Activated gamma-delta T cell (primary cell): ENCODE results near the gene RAD51B.

Experiments used
- DNase-seq: peaks from one replicate; lab custom pipeline; 2025; lab: John Stamatoyannopoulos, UW

Gene RAD51B

DNA sequence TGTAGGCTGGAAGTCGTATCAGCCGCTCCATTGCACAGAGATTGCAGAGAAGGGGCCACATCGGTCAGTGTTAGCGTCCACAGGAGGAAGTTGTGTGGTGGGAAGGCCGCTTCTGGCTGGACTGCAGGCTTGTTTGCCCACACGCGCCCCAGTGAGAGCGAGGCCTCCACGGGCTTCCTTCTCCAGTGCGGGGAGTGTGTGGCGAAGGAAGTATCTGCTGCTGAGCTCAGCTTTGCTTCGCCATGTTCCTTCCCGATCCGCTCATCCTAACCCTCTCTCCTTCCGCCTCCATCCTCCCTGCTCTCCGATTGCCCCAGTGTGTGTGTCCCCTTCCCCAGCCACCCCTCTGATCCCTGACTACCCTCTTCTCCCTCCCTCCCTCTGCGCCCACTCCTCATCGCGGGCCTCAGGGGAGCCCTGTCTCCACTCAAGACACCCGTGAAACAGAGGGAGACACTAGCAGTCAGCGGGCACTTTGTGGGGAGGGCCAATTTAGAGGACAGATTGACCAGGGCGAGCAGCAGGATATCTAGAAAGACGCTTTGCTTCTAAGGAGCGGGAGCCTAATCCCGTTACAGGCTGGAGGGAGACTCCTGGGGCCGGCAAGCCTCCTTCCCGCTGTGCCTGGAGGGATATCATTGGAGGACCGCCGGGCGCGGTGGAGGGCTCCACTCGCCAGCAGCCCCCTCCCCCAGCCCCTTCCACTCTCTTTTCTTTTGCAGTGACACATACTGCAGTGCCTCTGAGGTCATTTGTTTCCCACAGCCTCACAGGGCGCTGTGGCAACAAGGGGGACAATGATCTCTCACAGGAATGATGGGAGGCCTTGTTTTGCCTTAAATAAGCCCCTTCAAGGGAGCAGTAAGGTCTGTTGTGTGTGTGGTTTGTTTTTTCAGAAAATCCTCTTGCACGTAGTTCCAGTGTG, 544.5 kb downstream of the RAD51B start:
- DNase-seq = no peak

DNA sequence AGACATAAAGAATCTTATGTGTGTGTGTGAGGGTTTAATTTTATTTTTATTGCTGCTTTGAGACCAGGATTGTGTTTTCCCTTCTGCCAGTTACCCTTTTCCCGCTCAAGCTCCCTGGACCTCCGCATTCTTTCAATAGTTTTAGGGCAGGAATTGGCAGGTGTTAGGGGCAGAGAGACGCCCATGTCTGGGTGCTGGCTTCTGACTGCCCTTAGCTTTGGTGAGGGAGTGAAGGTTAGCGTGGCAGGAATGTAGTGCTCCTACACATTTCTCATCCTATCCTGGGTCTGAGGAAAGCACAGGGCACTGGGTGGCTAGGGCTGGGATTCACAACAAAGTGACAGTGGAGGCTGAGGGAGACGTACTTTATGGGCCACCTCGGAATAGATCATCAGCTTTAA, 545.2 kb downstream of the RAD51B start:
- no peak for DNase-seq

DNA sequence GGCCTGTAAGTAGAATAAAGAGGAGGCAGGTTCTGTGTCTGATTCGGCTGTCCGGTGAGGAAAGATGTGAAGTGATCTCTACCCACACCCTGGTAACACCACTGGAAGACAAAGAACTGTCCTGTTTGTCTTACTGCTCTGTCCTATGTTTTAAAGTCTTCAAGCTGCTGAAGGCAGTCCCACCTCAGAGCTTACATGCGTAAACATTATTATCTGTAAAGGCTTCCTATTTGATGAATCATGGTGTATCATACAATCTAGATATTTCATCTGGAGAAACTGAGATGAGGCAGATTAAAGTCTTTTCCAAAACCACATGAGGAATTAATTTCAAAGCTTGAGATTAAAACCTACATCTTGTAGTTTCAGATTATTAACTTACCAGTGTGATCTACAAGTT, 545.6 kb downstream of the RAD51B start:
- DNase-seq = no peak

DNA sequence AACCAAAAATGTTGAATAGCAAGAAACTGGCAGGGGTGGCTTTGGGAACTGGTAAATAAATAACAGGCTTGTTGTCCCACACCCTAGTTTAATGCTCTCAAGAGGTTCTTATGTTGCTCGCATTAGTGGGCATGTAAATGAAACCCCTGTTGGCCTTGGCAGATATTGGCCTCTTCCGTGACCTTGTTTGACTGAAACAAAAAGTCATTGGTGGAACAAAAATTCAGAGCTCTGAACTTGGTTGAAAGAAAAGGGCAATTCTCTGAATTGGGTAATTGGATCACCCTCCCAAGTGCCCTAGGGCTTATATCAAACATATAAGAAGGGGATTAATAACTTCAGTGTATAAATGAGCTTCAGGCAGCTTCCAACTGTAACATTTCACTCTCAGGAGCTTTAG, 547.1 kb downstream of the RAD51B start:
- no peak for DNase-seq

DNA sequence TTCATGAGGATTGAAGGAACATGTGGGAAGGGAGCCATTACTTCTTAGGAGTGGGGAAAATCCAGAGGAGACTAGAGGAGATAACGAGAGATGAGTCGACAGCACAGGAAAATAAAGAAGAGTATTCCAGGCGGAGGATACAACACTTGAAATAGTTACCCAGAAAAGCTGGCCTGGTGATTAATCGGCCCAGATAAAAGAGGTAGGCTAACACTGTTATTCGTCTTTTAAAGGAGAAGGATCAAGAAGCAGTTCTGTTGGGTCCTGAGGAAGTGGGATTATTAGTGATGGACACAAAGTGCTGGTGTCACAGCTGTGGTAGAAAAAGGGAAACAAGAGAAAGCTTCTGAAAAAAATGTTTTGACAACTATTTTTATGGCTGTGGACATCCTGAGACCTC, 548.0 kb downstream of the RAD51B start:
- no peak for DNase-seq

DNA sequence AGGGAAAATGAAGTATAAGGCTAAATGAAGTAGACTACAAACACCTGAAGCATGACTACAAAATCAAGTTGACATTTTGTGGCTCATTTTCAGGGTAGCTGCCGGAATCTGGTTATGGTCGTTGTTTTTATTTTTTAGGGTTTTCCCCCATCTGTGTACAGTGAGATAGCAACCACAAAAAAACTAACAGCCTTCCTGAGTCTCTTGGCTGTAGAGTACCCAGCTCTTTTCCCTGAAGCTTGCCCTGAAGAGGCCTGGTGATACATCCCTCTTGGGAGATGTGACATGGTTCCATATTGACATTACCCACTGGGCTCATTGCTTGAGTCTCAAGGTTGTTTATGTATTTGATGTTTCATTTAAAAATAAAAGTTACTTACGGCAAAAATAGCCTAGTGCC, 549.3 kb downstream of the RAD51B start:
- DNase-seq = no peak

DNA sequence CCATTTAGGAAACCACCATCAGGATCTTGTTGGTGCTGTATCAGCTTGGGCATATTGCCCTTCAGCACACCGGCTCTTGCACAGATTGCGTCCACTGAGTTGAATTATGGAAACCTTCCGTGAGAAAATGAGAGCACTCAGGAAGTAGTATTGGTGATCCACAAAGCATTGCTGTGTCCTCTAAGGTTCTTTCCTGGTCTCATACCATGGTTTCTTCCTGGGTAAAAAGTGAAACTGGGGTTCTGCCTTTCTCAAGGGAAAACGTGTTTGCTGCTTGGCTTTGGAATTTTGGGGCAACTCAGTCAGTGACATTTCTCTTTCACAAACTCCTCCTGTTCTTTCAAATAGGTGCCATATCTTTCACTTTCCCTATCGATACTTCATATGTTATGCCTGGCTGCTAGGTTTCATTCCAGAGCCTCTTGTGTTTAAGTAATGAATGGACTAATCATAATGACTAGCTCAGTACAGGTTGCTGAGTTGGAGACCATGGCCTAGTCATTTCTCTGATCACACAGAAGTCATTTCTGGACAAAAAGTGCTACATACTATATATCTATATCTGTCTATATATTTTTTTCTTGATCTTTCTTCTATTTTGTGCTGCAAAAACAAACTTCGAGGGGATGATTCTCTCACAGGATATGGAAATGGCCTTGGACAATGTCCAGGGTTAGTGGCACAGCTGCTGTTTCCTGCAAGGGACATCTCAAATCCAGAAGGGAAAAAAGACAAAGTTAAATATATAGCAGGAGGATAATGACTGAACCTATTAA, 549.9 kb downstream of the RAD51B start:
- no peak for DNase-seq

DNA sequence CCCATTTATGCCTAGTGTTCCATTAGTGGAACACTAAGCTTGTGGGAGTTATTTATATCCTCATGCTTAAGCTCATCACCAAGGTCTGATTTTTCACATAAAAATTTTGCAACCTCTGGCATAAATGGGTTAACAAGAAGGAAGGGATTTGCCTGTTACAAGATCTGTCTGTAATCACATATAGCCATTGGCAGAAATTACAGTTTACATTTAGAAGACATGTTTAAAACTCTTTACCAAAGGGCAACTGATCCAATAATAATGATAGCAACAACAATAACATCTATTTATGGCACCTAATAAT, 550.4 kb downstream of the RAD51B start:
- no peak for DNase-seq

DNA sequence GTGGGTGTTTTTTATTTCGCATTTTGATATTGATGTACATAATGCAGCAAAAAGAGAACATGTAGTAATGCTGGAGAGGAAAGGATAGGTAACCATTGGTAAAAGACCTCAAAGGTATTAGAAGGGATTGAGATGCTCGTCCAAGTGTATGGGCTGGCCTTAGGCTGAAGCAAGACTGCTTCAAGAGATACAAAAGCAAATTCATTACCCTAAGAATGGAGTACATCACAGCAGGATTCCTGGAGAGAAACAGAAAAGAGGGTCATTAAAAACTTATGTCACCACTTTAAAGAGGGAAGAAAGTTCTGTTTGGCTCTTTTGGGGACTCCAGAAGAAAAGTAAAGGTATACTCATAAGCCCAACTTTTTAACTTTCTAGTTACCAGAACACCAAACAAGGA, 552.8 kb downstream of the RAD51B start:
- DNase-seq = no peak

DNA sequence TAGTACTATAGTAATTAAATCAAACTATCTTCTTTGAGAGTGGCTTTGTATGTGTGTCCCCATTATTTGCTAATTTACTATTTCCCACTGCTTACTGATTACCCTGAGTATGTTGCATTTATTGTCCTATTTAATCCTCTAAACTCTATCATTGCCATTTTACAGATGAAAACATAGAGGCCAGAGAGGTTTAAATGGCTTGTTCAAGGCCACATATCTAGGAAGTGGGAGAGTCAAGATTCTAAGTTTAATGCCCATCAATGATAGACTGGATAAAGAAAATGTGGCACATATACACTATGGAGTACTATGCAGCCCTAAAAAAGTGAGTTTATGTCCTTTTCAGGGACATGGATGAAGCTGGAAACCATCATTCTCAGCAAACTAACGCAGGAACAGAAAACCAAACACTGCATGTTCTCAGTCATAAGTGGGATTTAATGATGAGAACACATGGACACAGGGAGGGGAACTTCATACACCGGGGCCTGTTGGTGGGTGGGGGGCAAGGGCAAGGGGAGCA, 553.6 kb downstream of the RAD51B start:
- no peak for DNase-seq

DNA sequence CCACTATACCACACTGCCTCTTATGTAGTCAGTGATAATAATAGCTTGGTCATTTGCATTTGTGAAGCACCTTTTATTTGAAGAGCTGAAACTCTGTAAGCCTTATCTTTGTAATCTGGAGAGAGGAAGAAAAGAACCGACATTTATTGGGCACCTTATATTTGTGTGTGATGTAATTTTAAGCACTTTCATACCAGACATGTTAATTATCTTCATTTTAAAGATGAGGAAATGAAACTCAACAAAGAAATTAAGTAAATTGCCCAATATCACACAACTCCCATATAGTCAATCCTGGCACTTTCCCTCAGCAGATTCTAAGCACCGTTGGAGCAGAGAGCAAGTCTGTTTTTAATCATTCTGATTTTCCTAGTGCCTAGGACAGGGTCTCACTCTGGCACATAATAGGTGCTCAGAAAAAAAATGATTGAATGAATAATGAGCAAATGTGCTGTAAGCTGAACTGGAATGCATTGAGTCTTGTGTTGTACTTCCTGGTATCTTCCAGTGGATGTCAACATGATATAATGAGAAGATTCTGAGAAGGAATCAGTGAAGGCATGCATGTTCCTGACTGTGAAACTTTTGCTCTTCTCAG, 554.4 kb downstream of the RAD51B start:
- DNase-seq = no peak

DNA sequence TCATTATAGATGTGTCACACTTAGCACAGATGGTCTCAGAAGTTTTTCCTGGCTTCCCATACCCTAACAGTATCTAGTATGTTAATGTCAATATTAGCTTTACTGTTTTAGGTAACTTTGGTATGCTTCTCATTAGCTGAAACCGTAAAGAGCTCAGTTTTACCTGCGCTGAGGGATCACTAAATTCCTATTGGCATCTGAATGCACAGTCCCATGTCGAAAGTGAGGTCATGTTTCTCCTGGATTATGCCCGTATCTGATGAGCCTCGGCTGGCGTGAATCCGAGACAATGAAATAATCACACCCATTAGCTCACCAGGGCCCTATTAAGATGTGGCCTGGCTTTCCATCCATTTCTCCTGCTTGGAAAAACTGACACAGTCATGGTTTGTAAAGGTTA, 555.1 kb downstream of the RAD51B start:
- no peak for DNase-seq

DNA sequence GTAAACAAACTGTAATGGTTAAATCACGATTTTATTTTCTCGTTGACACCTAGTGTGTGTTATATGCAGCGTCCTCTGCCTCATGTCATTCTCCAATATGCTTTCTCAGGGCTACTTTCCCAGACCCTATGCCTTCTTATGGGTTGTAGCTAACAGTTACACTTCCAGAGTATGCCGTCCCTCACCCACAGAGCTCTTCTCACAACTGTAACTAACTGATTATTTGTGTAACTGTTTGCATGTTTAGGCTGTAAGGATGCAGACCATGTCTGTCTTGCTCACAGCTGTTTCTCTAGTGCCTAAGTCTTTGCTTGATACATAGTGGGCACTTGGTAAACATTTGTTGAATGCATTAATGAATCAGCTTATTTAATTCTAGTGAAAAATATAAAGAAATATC, 555.8 kb downstream of the RAD51B start:
- no peak for DNase-seq

DNA sequence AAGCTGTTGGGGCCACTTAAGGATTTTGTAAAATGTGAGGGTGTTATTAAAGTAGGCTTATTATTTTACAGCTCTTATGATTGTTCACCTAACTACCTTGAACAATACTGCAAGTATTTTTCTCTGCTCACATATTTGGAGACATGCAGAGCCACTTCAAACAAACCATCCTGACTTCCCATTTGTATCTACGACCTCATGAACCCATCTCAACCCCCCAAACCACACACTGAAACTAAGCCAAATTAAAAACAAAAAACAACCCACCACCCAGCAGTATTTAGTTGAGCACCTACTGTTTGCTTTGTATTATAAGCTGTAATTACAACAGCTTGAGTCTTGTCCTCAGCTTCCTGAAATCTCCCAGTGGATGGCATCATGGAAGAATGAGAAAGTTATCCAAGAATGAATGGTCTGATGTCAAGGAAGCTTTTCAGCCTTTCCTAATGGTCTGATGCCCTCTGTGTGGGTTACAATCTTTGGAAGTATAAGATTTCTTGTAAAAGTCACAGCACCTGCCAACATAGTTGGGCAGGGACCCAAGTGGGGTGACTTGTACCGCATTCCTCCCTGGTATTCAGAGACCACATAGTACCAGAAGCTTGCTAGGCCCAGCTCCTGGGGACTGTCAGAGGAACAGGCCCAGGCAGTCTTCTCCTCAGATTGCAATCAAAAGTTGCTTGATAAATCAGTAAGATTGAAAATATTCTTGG, 556.6 kb downstream of the RAD51B start:
- no peak for DNase-seq

DNA sequence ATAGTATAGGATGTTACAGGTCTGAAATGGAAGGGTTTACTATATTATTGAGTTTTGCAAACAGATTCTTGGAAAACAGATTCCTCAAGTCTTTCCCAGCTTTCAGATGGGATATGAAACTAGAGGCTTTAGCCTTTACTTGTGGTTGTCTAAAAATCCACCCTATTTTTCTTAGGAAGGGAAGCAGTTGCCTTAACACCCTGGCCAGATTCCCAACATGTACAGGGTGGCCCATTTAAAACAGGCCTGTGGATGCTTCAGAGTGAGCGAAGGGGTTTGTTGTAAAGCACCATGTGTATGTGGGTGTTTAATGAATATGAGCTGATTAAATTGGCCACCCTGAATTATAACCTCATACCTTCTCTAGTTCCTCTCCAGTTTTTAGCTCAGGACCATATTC, 557.4 kb downstream of the RAD51B start:
- DNase-seq = no peak

DNA sequence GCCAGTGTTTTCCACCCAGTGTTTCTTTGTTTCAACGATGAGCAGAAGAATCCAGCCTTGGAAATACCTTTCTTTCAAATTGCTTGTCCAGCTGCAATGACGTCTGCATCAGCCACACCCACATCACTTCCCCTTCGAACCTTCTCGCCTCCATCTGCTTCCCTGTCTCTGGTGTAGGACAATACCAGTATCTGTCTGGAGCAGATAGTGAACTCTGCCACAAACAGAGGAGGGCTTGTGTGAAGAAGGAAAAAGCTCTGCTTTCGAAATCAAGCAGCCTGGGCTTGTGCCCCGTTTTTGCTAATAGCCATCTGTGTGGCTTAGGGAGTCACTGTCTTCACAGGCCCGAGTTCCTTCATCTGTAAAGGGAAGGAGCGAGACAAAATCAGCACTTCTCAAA, 557.9 kb downstream of the RAD51B start:
- DNase-seq = no peak

DNA sequence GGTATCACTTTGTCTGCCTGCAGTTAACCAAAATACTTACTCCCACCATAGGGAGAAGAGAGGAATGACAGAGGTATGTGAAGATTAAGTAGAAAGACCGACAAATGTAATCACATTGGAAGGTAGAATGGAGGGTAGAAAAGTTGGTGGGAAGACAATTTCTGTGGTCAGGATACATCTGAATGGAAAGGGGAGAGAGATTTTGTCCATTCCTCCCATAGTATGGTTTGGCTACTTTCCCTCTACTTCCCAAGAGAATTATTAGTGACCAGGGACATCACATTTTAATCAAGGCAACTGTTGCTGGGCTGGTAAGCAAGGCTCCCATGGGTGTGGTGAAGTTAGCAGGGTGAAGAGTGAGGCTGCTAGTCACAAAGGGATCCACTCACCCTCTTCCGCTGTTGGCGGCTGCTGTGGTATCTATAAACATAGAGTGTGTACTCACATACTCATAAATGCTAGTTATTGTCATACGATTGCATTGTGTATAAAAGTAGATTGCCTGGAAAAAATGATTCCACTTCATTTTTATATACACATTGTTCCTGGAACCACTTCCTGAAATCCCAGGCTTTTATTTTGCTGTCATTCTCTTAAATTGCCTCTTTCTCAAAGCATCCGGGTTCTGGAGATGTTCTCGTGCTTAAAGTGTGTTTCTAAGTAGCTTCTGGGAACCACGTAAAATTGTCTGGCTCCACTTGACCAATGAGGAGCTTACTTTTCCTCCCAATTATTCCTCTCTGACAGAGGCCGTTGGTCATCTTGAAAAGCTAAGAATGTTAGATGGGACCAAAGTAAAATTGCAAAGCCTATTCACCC, 560.1 kb downstream of the RAD51B start:
- DNase-seq = no peak

DNA sequence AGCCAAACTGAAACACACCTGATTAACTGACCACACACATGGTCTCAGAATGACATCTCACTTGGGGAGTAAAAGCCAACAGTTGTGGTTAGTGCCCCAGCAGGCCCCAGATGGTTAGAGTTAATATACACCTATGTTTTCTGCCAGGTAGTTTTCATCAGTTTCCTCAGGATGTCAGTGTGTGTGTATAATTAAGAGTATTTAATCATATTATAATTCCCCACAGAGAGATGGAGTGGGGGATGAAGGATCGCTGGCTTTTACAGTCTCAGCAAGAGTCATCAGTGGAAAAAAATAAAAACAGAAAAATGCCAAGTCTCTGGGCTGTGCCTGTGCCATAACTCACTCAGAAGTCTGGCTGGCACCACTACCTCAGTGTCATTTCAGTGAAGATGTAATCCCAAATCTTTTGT, 560.8 kb downstream of the RAD51B start:
- no peak for DNase-seq

DNA sequence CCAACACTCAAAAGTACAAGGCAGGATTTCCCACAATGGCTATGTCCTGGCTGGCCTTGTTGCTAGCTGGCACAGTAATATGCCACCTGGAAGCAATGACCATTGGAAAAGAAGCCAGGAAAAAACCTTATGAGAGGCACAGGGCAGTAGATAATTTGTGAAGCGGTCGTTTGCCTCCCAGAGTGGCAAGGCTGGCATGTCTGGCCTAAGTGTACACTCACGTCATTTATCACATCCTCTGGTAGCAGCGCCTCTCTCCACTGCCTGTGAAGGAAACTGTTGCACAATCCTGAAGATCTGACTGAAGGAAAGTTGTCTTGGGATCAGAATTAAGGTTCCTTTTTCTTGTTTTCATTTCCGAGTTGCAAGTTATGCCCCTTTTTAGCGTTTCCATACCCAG, 564.8 kb downstream of the RAD51B start:
- DNase-seq = no peak

DNA sequence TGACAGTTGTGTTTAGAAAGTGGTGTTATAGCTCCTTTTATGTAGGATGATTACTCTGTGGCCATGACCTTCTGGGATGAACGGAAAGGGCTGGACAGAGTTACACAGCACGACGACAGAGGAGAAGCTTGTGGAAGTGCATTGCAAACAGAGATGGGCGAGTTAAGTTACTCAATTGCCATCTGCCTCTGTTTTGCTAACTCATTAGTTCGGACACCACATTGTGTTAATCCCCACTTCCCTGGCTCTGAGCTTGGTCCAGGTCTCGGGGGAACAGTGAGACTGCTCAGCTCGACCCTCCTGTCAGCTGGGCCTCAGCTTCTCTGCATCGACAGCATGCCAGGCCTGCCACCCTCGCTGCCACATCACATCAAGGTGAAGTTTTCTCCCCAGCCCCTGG, 565.3 kb downstream of the RAD51B start:
- DNase-seq = no peak

DNA sequence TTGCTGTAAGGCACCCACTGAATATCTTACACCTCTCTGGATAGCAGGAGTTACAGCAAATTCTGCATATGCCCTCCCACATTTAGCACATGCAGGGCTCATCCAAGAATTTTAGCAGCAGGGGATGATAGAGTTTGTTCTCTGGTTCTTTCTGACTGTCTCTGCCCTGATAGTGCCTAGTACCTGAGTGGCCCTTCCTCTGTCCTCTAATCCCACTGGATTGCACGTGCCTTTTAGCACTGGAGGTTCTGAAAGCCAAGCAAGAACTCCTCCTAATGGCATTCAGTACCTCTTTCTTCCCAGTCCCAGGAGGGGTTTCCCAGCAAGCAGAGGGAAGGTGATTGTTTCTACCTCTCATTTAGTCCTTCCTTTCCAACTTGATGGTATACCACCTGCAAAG, 566.9 kb downstream of the RAD51B start:
- no peak for DNase-seq
